ENCODE measurements around the gene PFN1.
A peak's percentile ranks its signal among the peaks of the same experiment; 100 is the strongest.

The PFN1 gene

GRCh38 chr17:4938069-4938491 lies 10.2 kb downstream of the PFN1 start:
- Histone ChIP-seq H3K4me1 (peaks cover 17% of the 10 kb centered on the region), H2AFZ (no peak overlapping the region), H3K36me3 (ENCODE audit: control insufficient read depth, insufficient read depth, low read length) (no peaks in the 10 kb centered on the region), H3K4me3 (ENCODE audit: low read depth, low read length) (no peak overlapping the region), H3K9ac (no peak overlapping the region), H3K27me3 (ENCODE audit: control insufficient read depth, insufficient read depth, low read length) (no peaks in the 10 kb centered on the region), H3K79me2 (peaks cover 20% of the 10 kb centered on the region), H3K27ac (no peak overlapping the region), H3K4me2 (ENCODE audit: low read length) (no peak overlapping the region), H3K9me3 (ENCODE audit: control insufficient read depth, low read length) (no peaks in the 10 kb centered on the region)
- no peak for TF ChIP-seq CTCF (IDR thresholded peaks at IDR 0.05)

- peaks cover 17% of the 10 kb centered on the region for H3K4me1 ChIP-seq
- no peak overlapping the region for H3K27ac ChIP-seq
Observed at GRCh38 chr17:4937553-4937952, 10.8 kb downstream of the PFN1 start.

GRCh38 chr17:4936436-4936835 lies 11.9 kb downstream of the PFN1 start:
- no peak overlapping the region for H3K27ac ChIP-seq
- no peak overlapping the region for H3K4me3 ChIP-seq (ENCODE audit: low read depth, low read length)
- H2AFZ ChIP-seq = no peak overlapping the region
- no peak overlapping the region for H3K9ac ChIP-seq
- no peaks in the 10 kb centered on the region for H3K27me3 ChIP-seq (ENCODE audit: control insufficient read depth, insufficient read depth, low read length)
- no peak overlapping the region for H3K4me2 ChIP-seq (ENCODE audit: low read length)
- TF ChIP-seq CTCF (IDR thresholded peaks at IDR 0.05) = no peak
- H3K36me3 ChIP-seq (ENCODE audit: control insufficient read depth, insufficient read depth, low read length) = no peaks in the 10 kb centered on the region
- peaks cover 15% of the 10 kb centered on the region for H3K79me2 ChIP-seq
- no peaks in the 10 kb centered on the region for H3K9me3 ChIP-seq (ENCODE audit: control insufficient read depth, low read length)
- peaks cover 12% of the 10 kb centered on the region for H3K4me1 ChIP-seq

More at GRCh38 chr17:4937553-4937952, 10.8 kb downstream of the PFN1 start:
- Histone ChIP-seq H3K79me2 (peaks cover 20% of the 10 kb centered on the region), H3K4me2 (ENCODE audit: low read length) (no peak overlapping the region), H3K9ac (no peak overlapping the region), H3K9me3 (ENCODE audit: control insufficient read depth, low read length) (no peaks in the 10 kb centered on the region), H3K4me3 (ENCODE audit: low read depth, low read length) (no peak overlapping the region), H3K36me3 (ENCODE audit: control insufficient read depth, insufficient read depth, low read length) (no peaks in the 10 kb centered on the region), H3K27me3 (ENCODE audit: control insufficient read depth, insufficient read depth, low read length) (no peaks in the 10 kb centered on the region), H2AFZ (no peak overlapping the region)
- TF ChIP-seq CTCF (IDR thresholded peaks at IDR 0.05) = no peak

GRCh38 chr17:4935650-4936049 lies 12.7 kb downstream of the PFN1 start:
- no peaks in the 10 kb centered on the region for H3K36me3 ChIP-seq (ENCODE audit: control insufficient read depth, insufficient read depth, low read length)
- no peaks in the 10 kb centered on the region for H3K27me3 ChIP-seq (ENCODE audit: control insufficient read depth, insufficient read depth, low read length)
- H3K4me3 ChIP-seq (ENCODE audit: low read depth, low read length) = no peak overlapping the region
- H3K9ac ChIP-seq = no peak overlapping the region
- no peaks in the 10 kb centered on the region for H3K9me3 ChIP-seq (ENCODE audit: control insufficient read depth, low read length)
- H3K4me2 ChIP-seq (ENCODE audit: low read length) = no peak overlapping the region
- TF ChIP-seq CTCF (IDR thresholded peaks at IDR 0.05) = no peak
- H3K27ac ChIP-seq = no peak overlapping the region
- peaks cover 9% of the 10 kb centered on the region for H3K79me2 ChIP-seq
- H2AFZ ChIP-seq = no peak overlapping the region
- peaks cover 6% of the 10 kb centered on the region for H3K4me1 ChIP-seq

- Histone ChIP-seq H3K4me2 (ENCODE audit: low read length) (no peak overlapping the region), H3K4me3 (ENCODE audit: low read depth, low read length) (no peak overlapping the region), H3K9ac (no peak overlapping the region), H3K36me3 (ENCODE audit: control insufficient read depth, insufficient read depth, low read length) (no peaks in the 10 kb centered on the region), H3K79me2 (peaks cover 8% of the 10 kb centered on the region), H3K27ac (no peak overlapping the region), H3K4me1 (peaks cover 6% of the 10 kb centered on the region), H3K27me3 (ENCODE audit: control insufficient read depth, insufficient read depth, low read length) (no peaks in the 10 kb centered on the region), H3K9me3 (ENCODE audit: control insufficient read depth, low read length) (no peaks in the 10 kb centered on the region), H2AFZ (peak overlapping the region; percentile 16)
- TF ChIP-seq CTCF (IDR thresholded peaks at IDR 0.05) = no peak
Observed at GRCh38 chr17:4934173-4934979, 14.0 kb downstream of the PFN1 start.
